GM23248 (cell line): ENCODE results near the gene ARHGAP24.

Experiments
- EZH2 ChIP-seq: fragments of 200-600 bp; sonication (generic); IDR thresholded peaks from 2 replicates; pipeline ENCODE4 v1.6.1; 2018; ENCODE audit warnings: antibody characterized with exemption, mild to moderate bottlenecking; ENCODE audit not compliant: insufficient read depth, poor library complexity, severe bottlenecking
- EZH2phosphoT487 ChIP-seq: fragments of 200-600 bp; sonication (generic); IDR thresholded peaks from 2 replicates; pipeline ENCODE4 v1.6.1; 2018; ENCODE audit warnings: antibody characterized with exemption, moderate library complexity, mild to moderate bottlenecking, low read depth; ENCODE audit not compliant: insufficient read depth

GRCh38 chr4:86034616-86035015, 559.7 kb downstream of the ARHGAP24 start:
- no peak for TF ChIP-seq EZH2
- TF ChIP-seq EZH2phosphoT487 = no peak
